Renal cortical epithelial cell (primary cell): Measurements from ENCODE around the gene BLOC1S3. TPM values are rescaled to one million over a fixed set of nuclear protein-coding genes. Genes with fewer than 3 reads are reported as not detected.

Source experiments
- DNase-seq: peaks from one replicate; pipeline ENCODE4 v3.0.0-alpha.2; 2011; ENCODE audit warnings: low read depth
- total RNA-seq: library from RNA; depleted of rRNA; stranded (reverse); fragments of >200 nt; gene quantifications from 2 replicates; pipeline ENCODE4 v1.2.3, GENCODE V29; 2014

Gene BLOC1S3
- total RNA-seq: 4.5 and 7.4 TPM in 2 replicates

- DNase-seq: peak; percentile 100
These were observed at the start of gene BLOC1S3 for GRCh38 chr19:45178262-45179071. Gene BLOC1S3 (plus strand): TSS chr19:45178784. CDS start chr19:45179297, 513 bp downstream.

GRCh38 chr19:45128806-45129205, 49.8 kb upstream of the BLOC1S3 start:
- no peak for DNase-seq

GRCh38 chr19:45130236-45130635, 48.3 kb upstream of the BLOC1S3 start:
- no peak for DNase-seq

- peak; percentile 36 for DNase-seq
These were observed 47.5 kb upstream of the BLOC1S3 start for GRCh38 chr19:45130888-45131615.

GRCh38 chr19:45133661-45134060, 44.9 kb upstream of the BLOC1S3 start:
- DNase-seq: no peak

GRCh38 chr19:45135176-45135885, 43.3 kb upstream of the BLOC1S3 start:
- no peak for DNase-seq

- no peak for DNase-seq
These were observed 41.9 kb upstream of the BLOC1S3 start for GRCh38 chr19:45136507-45137178.

- no peak for DNase-seq
These were observed 41.3 kb upstream of the BLOC1S3 start for GRCh38 chr19:45137179-45137761.

- no peak for DNase-seq
These were observed 40.3 kb upstream of the BLOC1S3 start for GRCh38 chr19:45138303-45138751.

GRCh38 chr19:45139286-45140143, 39.1 kb upstream of the BLOC1S3 start:
- no peak for DNase-seq

- no peak for DNase-seq
These were observed 38.5 kb upstream of the BLOC1S3 start for GRCh38 chr19:45140144-45140503.

- no peak for DNase-seq
These were observed 38.1 kb upstream of the BLOC1S3 start for GRCh38 chr19:45140533-45140932.

- no peak for DNase-seq
These were observed 37.2 kb upstream of the BLOC1S3 start for GRCh38 chr19:45141203-45141900.

- no peak for DNase-seq
These were observed 36.4 kb upstream of the BLOC1S3 start for GRCh38 chr19:45142016-45142725.

GRCh38 chr19:45142726-45143110, 35.9 kb upstream of the BLOC1S3 start:
- DNase-seq: no peak

- no peak for DNase-seq
These were observed 33.9 kb upstream of the BLOC1S3 start for GRCh38 chr19:45144431-45145269.

GRCh38 chr19:45145270-45146189, 33.1 kb upstream of the BLOC1S3 start:
- no peak for DNase-seq
